ENCODE data around the gene RBM38. TPM values are rescaled to one million over a fixed set of nuclear protein-coding genes. Genes with fewer than 3 reads are reported as not detected.

Gene RBM38
- total and polyA plus RNA-seq, 2 of the 13 experiments (the other 11 are each of a cell fraction or from before 2014, with no cell fraction given) = 24.2 to 34.2 TPM

DNA sequence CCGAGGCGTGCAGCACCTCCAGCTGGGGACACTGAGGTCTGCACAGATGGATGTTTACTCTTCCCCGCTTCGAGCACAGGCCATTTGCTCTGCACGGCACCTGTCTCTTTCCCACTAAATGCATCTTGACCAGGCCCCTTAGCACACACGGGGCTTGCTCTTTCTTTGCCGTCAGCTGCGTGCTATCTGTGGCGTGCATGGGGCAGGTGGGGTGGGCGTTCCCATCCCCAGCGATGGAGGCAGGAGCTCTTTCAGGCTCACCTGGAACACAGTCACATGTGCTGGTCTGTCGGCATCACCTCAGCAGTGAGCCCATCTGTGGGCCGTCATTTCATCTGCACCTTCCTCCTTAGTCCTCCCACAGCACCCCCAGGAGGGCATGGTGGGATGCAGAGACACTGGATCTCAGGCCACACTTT is 35.1 kb downstream of the RBM38 start:
- Histone ChIP-seq H3K4me3 (replicated peaks in 1 of 3; ENCODE audit: insufficient read depth in 1 of 3, low read depth in 2 of 3, low read length in 3 of 3) (no peak overlapping the region), H3K27ac (ENCODE audit: extremely low read length, insufficient read depth, low read length) (no peak overlapping the region), H3K9me3 (ENCODE audit: low read length) (no peaks in the 10 kb centered on the region), H3K79me2 (ENCODE audit: insufficient read depth, low read length) (no peaks in the 10 kb centered on the region), H3K9ac (ENCODE audit: insufficient read depth, low read depth, low read length) (no peak overlapping the region), H2AFZ (ENCODE audit: low read length) (no peak overlapping the region), H3K27me3 (ENCODE audit: control insufficient read depth in 1 of 2, insufficient read depth in 2 of 2, low read length in 2 of 2) (peaks cover 6 to 41% of the 10 kb centered on the region in 2 experiments), H4K20me1 (ENCODE audit: insufficient read depth, low read length) (no peaks in the 10 kb centered on the region), H3K36me3 (replicated peaks in 1 of 2; ENCODE audit: control insufficient read depth in 1 of 2, insufficient read depth in 2 of 2, low read length in 2 of 2) (no peaks in the 10 kb centered on the region), H3K4me1 (ENCODE audit: insufficient read depth, low read length) (peaks cover 35% of the 10 kb centered on the region), H3K4me2 (ENCODE audit: low read depth, low read length) (no peak overlapping the region)
- FAIRE-seq (no peak), ATAC-seq (no peak; the same call in 2 of the 3 replicates), DNase-seq (ENCODE audit: low spot score) (no peak)
- TF ChIP-seq DNMT1 (CRISPR knock-in tag; IDR thresholded peaks at IDR 0.05) (0 out of 2 replicates have a peak, but pooled peaks have one; percentile 29), FOXA1 (IDR thresholded peaks at IDR 0.05) (no peak), FOXA1 (CRISPR knock-in tag; IDR thresholded peaks at IDR 0.05) (peak; percentile 58), ZNF343 (CRISPR knock-in tag; IDR thresholded peaks at IDR 0.05) (0 out of 2 replicates have a peak, but pooled peaks have one; percentile 13), SMAD1 (CRISPR knock-in tag; IDR thresholded peaks at IDR 0.05; ENCODE audit: borderline replicate concordance, low read depth) (no peak), ZNF276 (CRISPR knock-in tag; IDR thresholded peaks at IDR 0.05; ENCODE audit: low read depth) (no peak), U2AF2 (IDR thresholded peaks at IDR 0.05; ENCODE audit: low read depth, low read length) (no peak), SYNCRIP (IDR thresholded peaks at IDR 0.05; ENCODE audit: insufficient read depth, low read depth, low read length) (no peak), KLF12 (CRISPR knock-in tag; IDR thresholded peaks at IDR 0.05; ENCODE audit: borderline replicate concordance) (no peak), ZNF263 (CRISPR knock-in tag; IDR thresholded peaks at IDR 0.05) (peak; percentile 55; the same call in 1 of the 2 replicates), MAFK (conservative IDR thresholded peaks at IDR 0.05 in 1 of 2, IDR thresholded peaks at IDR 0.05 in 1 of 2; ENCODE audit: low read length in 2 of 2) (no peak), ZNF614 (CRISPR knock-in tag; IDR thresholded peaks at IDR 0.05; ENCODE audit: borderline replicate concordance) (no peak)
- TF ChIP-seq, protein P1, sequence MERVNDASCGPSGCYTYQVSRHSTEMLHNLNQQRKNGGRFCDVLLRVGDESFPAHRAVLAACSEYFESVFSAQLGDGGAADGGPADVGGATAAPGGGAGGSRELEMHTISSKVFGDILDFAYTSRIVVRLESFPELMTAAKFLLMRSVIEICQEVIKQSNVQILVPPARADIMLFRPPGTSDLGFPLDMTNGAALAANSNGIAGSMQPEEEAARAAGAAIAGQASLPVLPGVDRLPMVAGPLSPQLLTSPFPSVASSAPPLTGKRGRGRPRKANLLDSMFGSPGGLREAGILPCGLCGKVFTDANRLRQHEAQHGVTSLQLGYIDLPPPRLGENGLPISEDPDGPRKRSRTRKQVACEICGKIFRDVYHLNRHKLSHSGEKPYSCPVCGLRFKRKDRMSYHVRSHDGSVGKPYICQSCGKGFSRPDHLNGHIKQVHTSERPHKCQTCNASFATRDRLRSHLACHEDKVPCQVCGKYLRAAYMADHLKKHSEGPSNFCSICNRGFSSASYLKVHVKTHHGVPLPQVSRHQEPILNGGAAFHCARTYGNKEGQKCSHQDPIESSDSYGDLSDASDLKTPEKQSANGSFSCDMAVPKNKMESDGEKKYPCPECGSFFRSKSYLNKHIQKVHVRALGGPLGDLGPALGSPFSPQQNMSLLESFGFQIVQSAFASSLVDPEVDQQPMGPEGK (CRISPR knock-in tag; IDR thresholded peaks at IDR 0.05) = no peak
- no TSS peak for BruUV-seq (replicated peaks)
- WGBS (ENCODE audit: low lambda C conversion rate) = 30% methylated on average over 13 of the region's 13 CpGs
- intact Hi-C loops (cut with micrococcal nuclease; ENCODE audit: unreplicated experiment) = no loop called here
- POLR2A ChIA-PET = no interaction called here
- CTCF ChIA-PET (ENCODE audit: low intra/inter-chr PET ratio, low total read pairs) = no interaction called here
- in situ Hi-C loops (cut with HindIII; ENCODE audit: extremely low pct_ligation_motif_present, low pct_unique_long_range_greater_than_20kb) = no loop called here
